K562 (cell line): ENCODE measurements around the gene MCL1. TPM values are rescaled to one million over a fixed set of nuclear protein-coding genes. Genes with fewer than 3 reads are reported as not detected.

Experiments used
- GABPB2 ChIP-seq: fragments of 250-450 bp; sonication (Bioruptor Pico); conservative IDR thresholded peaks from 2 replicates; pipeline ENCODE4 v1.5.1; 2021; ENCODE audit warnings: mild to moderate bottlenecking
- PHB2 ChIP-seq: fragments of 450-650 bp; IDR thresholded peaks from 2 replicates; pipeline ENCODE4 v1.6.1; 2017; ENCODE audit warnings: low read depth
- RBFOX2 ChIP-seq: fragments of 200-400 bp; formaldehyde crosslinking; IDR thresholded peaks from 2 replicates; pipeline ENCODE4 v1.6.1; 2017; ENCODE audit warnings: low read depth, mild to moderate bottlenecking, low read length, moderate library complexity
- ZNF586 ChIP-seq: fragments of 450-650 bp; formaldehyde crosslinking; conservative IDR thresholded peaks from 2 replicates; pipeline ENCODE4 v1.4.0; 2020; ENCODE audit warnings: mild to moderate bottlenecking, moderate library complexity
- polyA plus RNA-seq, 8 experiments: library from polyadenylated mRNA; depleted of rRNA in 4 of 8; stranded (reverse) in 5 of 8; unstranded in 3 of 8; fragments of >200 nt; fragmentation: Nextera tagmentation in 2 of 8; fragmentation: Illumina TruSeq in 1 of 8; extraction: Ambion mirVana in 2 of 8; extraction: Trizol in 1 of 8; gene quantifications; 2 replicates each; pipeline versions ENCODE4 v1.2.1 to v1.2.3, GENCODE V29; 2011 to 2014; ENCODE audit warnings: inconsistent platforms in 1 of 8, missing spikeins in 1 of 8
- total RNA-seq, 7 experiments: library from RNA; depleted of rRNA in 6 of 7; stranded (reverse); fragments of >200 nt in 6 of 7; fragmentation: Illumina TruSeq in 2 of 7; extraction: Trizol in 2 of 7; gene quantifications; 2 replicates each; pipeline versions ENCODE4 v1.2.1 to v1.2.3, GENCODE V29; 2011 to 2021; ENCODE audit warnings: low replicate concordance in 1 of 7
- TF ChIP-seq, protein P1 (sequence below), 2 experiments: fragments of 450-650 bp in 1 of 2; sonication (generic) in 1 of 2; formaldehyde crosslinking in 1 of 2; IDR thresholded peaks; 2 replicates each; pipeline versions ENCODE4 v1.7.1 to v1.9.0; 2016 to 2022; ENCODE audit warnings: inconsistent platforms in 1 of 2, mild to moderate bottlenecking in 1 of 2, missing genetic modification reagents in 1 of 2
- TF ChIP-seq, protein P2 (sequence below): fragments of 450-650 bp; IDR thresholded peaks from one replicate; pipeline ENCODE4 v1.6.1; 2018; ENCODE audit warnings: mild to moderate bottlenecking, moderate library complexity; ENCODE audit not compliant: partially characterized antibody
- TF ChIP-seq, protein P3 (sequence below): fragments of 450-650 bp; IDR thresholded peaks from 2 replicates; pipeline ENCODE4 v1.6.1; 2016; ENCODE audit warnings: low read depth

Gene MCL1
- total and polyA plus RNA-seq, 9 of the 15 experiments (the other 6 are each of a cell fraction or from before 2014, with no cell fraction given): 27.1 to 224 (median 138) TPM

DNA sequence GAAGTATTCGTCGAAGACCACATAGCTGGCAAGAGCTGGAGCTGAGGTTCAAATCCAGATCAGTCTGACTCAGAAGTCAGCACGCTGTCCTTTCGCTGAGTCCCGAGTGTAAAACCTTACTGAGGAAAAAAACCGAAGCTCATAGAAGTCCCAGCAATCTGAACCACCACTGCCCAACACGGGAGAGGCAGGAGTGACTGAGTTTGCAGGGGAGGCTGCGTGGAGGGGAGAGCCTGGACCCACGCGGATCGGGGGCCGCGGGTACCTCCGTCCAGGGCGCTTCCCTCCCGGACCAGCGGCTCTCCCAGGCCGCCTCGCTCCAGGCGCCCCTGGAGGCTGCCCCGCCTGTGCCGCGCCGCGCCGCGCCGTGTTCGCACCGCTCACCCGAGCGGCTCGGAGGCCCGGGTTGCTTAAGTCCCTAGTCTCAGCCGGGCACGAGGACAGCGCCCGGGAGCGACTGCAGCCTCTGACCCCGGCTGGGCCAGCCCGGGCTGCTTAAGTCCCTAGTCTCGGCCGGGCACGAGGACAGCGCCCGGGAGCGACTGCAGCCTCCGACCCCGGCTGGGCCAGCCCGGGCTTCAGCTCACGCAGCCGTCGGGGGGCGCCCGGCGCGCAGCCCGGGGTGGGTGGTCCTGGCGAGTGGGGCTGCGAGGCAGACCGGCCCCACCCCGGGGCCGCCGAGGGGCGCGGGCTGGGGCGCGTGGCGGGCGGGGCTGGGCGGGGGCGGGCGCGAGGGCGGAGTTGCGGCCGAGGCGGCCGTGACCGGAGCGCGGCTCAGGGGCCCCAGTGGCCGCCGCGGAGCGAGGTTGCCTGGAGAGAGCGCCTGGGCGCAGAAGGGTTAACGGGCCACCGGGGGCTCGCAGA lies 30.5 kb downstream of the MCL1 start, which contains the start of gene ADAMTSL4 (continued):
- TF ChIP-seq, protein P1, sequence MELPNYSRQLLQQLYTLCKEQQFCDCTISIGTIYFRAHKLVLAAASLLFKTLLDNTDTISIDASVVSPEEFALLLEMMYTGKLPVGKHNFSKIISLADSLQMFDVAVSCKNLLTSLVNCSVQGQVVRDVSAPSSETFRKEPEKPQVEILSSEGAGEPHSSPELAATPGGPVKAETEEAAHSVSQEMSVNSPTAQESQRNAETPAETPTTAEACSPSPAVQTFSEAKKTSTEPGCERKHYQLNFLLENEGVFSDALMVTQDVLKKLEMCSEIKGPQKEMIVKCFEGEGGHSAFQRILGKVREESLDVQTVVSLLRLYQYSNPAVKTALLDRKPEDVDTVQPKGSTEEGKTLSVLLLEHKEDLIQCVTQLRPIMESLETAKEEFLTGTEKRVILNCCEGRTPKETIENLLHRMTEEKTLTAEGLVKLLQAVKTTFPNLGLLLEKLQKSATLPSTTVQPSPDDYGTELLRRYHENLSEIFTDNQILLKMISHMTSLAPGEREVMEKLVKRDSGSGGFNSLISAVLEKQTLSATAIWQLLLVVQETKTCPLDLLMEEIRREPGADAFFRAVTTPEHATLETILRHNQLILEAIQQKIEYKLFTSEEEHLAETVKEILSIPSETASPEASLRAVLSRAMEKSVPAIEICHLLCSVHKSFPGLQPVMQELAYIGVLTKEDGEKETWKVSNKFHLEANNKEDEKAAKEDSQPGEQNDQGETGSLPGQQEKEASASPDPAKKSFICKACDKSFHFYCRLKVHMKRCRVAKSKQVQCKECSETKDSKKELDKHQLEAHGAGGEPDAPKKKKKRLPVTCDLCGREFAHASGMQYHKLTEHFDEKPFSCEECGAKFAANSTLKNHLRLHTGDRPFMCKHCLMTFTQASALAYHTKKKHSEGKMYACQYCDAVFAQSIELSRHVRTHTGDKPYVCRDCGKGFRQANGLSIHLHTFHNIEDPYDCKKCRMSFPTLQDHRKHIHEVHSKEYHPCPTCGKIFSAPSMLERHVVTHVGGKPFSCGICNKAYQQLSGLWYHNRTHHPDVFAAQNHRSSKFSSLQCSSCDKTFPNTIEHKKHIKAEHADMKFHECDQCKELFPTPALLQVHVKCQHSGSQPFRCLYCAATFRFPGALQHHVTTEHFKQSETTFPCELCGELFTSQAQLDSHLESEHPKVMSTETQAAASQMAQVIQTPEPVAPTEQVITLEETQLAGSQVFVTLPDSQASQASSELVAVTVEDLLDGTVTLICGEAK (IDR thresholded peaks at IDR 0.05): no peak
- TF ChIP-seq, protein P1 (CRISPR knock-in tag; IDR thresholded peaks at IDR 0.05): 0 out of 2 replicates have a peak, but pooled peaks have one; percentile 18
- no peak for TF ChIP-seq ZNF586 (CRISPR knock-in tag)
- TF ChIP-seq RBFOX2: peak; percentile 83
- TF ChIP-seq, protein P2, sequence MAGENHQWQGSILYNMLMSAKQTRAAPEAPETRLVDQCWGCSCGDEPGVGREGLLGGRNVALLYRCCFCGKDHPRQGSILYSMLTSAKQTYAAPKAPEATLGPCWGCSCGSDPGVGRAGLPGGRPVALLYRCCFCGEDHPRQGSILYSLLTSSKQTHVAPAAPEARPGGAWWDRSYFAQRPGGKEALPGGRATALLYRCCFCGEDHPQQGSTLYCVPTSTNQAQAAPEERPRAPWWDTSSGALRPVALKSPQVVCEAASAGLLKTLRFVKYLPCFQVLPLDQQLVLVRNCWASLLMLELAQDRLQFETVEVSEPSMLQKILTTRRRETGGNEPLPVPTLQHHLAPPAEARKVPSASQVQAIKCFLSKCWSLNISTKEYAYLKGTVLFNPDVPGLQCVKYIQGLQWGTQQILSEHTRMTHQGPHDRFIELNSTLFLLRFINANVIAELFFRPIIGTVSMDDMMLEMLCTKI: no peak
- TF ChIP-seq GABPB2 (CRISPR knock-in tag): no peak
- no peak for TF ChIP-seq PHB2
- TF ChIP-seq, protein P3, sequence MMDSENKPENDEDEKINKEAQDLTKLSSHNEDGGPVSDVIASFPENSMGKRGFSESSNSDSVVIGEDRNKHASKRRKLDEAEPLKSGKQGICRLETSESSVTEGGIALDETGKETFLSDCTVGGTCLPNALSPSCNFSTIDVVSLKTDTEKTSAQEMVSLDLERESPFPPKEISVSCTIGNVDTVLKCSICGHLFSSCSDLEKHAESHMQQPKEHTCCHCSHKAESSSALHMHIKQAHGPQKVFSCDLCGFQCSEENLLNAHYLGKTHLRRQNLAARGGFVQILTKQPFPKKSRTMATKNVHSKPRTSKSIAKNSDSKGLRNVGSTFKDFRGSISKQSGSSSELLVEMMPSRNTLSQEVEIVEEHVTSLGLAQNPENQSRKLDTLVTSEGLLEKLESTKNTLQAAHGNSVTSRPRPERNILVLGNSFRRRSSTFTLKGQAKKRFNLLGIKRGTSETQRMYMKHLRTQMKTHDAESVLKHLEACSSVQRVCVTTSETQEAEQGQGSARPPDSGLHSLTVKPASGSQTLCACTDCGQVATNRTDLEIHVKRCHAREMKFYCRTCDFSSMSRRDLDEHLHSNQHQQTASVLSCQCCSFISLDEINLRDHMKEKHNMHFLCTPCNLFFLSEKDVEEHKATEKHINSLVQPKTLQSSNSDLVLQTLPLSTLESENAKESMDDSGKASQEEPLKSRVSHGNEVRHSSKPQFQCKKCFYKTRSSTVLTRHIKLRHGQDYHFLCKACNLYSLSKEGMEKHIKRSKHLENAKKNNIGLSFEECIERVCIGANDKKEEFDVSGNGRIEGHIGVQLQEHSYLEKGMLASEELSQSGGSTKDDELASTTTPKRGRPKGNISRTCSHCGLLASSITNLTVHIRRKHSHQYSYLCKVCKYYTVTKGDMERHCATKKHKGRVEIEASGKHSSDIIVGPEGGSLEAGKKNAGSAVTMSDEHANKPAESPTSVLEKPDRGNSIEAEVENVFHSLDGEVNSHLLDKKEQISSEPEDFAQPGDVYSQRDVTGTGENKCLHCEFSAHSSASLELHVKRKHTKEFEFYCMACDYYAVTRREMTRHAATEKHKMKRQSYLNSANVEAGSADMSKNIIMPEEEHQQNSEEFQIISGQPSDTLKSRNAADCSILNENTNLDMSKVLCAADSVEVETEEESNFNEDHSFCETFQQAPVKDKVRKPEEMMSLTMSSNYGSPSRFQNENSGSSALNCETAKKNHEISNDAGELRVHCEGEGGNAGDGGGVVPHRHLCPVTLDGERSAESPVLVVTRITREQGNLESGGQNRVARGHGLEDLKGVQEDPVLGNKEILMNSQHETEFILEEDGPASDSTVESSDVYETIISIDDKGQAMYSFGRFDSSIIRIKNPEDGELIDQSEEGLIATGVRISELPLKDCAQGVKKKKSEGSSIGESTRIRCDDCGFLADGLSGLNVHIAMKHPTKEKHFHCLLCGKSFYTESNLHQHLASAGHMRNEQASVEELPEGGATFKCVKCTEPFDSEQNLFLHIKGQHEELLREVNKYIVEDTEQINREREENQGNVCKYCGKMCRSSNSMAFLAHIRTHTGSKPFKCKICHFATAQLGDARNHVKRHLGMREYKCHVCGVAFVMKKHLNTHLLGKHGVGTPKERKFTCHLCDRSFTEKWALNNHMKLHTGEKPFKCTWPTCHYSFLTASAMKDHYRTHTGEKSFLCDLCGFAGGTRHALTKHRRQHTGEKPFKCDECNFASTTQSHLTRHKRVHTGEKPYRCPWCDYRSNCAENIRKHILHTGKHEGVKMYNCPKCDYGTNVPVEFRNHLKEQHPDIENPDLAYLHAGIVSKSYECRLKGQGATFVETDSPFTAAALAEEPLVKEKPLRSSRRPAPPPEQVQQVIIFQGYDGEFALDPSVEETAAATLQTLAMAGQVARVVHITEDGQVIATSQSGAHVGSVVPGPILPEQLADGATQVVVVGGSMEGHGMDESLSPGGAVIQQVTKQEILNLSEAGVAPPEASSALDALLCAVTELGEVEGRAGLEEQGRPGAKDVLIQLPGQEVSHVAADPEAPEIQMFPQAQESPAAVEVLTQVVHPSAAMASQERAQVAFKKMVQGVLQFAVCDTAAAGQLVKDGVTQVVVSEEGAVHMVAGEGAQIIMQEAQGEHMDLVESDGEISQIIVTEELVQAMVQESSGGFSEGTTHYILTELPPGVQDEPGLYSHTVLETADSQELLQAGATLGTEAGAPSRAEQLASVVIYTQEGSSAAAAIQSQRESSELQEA: no peak
